Measurements from ENCODE around the gene SPIN1.

SPIN1 gene

DNA sequence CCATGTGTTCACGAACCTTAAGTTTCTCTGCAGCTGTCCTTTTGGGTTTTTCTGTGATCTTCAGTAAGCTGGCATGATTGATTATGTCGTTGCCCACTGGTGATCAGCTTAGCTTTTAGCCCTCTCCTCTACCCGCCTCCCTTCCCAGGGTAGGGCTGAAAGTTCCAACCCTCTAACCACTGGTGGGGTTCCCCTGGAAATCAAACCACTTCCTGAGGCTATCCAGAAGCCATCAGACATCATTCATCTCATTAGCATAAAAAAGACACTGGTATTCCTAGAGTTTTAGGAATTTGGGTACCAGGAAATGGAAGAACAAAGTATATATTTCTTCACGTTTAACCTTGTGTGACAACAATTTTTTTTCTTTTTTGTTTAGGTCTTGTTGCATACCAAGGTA is 29.8 kb downstream of the SPIN1 start:
- peaks cover 9 to 17% of the 10 kb centered on the region in 2 experiments for H3K36me3 ChIP-seq (ENCODE audit: control insufficient read depth in 2 of 2, insufficient read depth in 1 of 2, low read length in 2 of 2)
- no peaks in the 10 kb centered on the region for H3K4me1 ChIP-seq (ENCODE audit: control insufficient read depth, insufficient read depth, low read length)
- TF ChIP-seq ZBTB48 (tag by site-specific recombination; IDR thresholded peaks at IDR 0.05) = no peak
- TF ChIP-seq ZNF423 (tag by site-specific recombination; IDR thresholded peaks at IDR 0.05) = no peak
- TF ChIP-seq SALL2 (tag by site-specific recombination; IDR thresholded peaks at IDR 0.05; ENCODE audit: borderline replicate concordance) = no peak
- no peak for TF ChIP-seq ZNF175 (tag by site-specific recombination; IDR thresholded peaks at IDR 0.05)
- no peak for TF ChIP-seq ZNF585B (tag by site-specific recombination; IDR thresholded peaks at IDR 0.05)
- no peak for TF ChIP-seq ZNF37A (tag by site-specific recombination; IDR thresholded peaks at IDR 0.05)
- TF ChIP-seq ZNF48 (tag by site-specific recombination; IDR thresholded peaks at IDR 0.05) = no peak
- no peak for TF ChIP-seq ZNF114 (tag by site-specific recombination; IDR thresholded peaks at IDR 0.05)
- TF ChIP-seq, protein P1, sequence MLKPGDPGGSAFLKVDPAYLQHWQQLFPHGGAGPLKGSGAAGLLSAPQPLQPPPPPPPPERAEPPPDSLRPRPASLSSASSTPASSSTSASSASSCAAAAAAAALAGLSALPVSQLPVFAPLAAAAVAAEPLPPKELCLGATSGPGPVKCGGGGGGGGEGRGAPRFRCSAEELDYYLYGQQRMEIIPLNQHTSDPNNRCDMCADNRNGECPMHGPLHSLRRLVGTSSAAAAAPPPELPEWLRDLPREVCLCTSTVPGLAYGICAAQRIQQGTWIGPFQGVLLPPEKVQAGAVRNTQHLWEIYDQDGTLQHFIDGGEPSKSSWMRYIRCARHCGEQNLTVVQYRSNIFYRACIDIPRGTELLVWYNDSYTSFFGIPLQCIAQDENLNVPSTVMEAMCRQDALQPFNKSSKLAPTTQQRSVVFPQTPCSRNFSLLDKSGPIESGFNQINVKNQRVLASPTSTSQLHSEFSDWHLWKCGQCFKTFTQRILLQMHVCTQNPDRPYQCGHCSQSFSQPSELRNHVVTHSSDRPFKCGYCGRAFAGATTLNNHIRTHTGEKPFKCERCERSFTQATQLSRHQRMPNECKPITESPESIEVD (tag by site-specific recombination; IDR thresholded peaks at IDR 0.05) = no peak
- no peak for TF ChIP-seq SP2 (tag by site-specific recombination; IDR thresholded peaks at IDR 0.05)
- no peak for TF ChIP-seq GLI2 (tag by site-specific recombination; IDR thresholded peaks at IDR 0.05; ENCODE audit: borderline replicate concordance, low read depth)
- TF ChIP-seq ZNF549 (tag by site-specific recombination; IDR thresholded peaks at IDR 0.05) = no peak
- no peak for TF ChIP-seq ZNF670 (tag by site-specific recombination; IDR thresholded peaks at IDR 0.05; ENCODE audit: low read depth)
- no peak for TF ChIP-seq EGR2 (tag by site-specific recombination; IDR thresholded peaks at IDR 0.05; ENCODE audit: low read depth)
- TF ChIP-seq, protein P2, sequence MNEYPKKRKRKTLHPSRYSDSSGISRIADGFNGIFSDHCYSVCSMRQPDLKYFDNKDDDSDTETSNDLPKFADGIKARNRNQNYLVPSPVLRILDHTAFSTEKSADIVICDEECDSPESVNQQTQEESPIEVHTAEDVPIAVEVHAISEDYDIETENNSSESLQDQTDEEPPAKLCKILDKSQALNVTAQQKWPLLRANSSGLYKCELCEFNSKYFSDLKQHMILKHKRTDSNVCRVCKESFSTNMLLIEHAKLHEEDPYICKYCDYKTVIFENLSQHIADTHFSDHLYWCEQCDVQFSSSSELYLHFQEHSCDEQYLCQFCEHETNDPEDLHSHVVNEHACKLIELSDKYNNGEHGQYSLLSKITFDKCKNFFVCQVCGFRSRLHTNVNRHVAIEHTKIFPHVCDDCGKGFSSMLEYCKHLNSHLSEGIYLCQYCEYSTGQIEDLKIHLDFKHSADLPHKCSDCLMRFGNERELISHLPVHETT (tag by site-specific recombination; IDR thresholded peaks at IDR 0.05) = no peak
- no peak for TF ChIP-seq ZNF10 (tag by site-specific recombination; IDR thresholded peaks at IDR 0.05)
- no peaks in the 10 kb centered on the region for H3K9me3 ChIP-seq (ENCODE audit: control insufficient read depth, insufficient read depth, low read depth, low read length)
- ChIA-PET POLR2A (no interaction called here), CTCF (no interaction called here)
- no peak overlapping the region for H3K4me3 ChIP-seq (ENCODE audit: low read depth, low read length)
- H3K27ac ChIP-seq (ENCODE audit: extremely low read depth, low read depth, low read length) = no peak overlapping the region

DNA sequence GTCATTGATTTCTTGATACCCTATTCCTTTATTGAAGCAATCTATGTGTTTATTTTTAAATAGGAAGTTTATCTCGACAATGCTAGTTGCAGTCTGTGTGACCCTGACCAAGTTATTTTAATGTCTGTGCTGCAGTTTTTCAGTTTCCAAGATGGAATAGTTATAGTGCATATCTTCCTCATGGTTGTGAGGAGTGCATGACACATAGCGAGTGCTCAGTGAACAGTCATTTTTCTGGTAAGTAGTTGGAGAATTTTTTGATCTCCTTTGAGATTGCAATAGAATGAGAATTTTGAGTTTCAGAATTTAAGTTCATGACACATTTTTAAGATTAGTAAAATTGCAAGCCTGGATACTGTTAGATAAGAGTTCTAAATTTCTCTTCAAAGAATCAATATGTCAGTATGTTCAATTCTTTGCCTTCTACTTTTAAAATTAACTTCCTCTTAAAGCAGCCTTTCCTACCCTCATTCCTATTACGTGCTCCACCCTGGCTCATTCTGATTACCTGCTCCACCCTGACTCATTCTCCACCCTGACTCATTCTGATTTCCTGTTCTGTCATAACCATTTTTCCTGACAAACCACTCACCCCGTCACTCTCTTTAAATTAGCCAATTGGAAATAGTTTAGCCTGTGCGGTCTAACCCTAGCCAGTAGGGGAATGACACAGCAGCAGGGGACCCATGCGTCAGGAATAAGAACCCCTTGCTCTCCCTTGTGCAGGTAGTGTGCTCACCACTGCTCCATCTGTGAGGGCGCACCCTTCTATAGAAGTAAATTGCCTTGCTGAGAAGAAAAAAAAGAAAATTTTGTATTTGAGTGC is 30.7 kb downstream of the SPIN1 start:
- CTCF ChIA-PET = no interaction called here
- TF ChIP-seq, protein P3, sequence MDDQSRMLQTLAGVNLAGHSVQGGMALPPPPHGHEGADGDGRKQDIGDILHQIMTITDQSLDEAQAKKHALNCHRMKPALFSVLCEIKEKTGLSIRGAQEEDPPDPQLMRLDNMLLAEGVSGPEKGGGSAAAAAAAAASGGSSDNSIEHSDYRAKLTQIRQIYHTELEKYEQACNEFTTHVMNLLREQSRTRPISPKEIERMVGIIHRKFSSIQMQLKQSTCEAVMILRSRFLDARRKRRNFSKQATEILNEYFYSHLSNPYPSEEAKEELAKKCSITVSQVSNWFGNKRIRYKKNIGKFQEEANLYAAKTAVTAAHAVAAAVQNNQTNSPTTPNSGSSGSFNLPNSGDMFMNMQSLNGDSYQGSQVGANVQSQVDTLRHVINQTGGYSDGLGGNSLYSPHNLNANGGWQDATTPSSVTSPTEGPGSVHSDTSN (CRISPR knock-in tag; IDR thresholded peaks at IDR 0.05) = no peak
- TF ChIP-seq ZNF211 (tag by site-specific recombination; IDR thresholded peaks at IDR 0.05; ENCODE audit: low read depth) (no peak), SETDB1 (IDR thresholded peaks at IDR 0.05; ENCODE audit: insufficient read length, low read length) (peak; percentile 97)
- POLR2A ChIA-PET = no interaction called here
- no peaks in the 10 kb centered on the region for H3K4me1 ChIP-seq (ENCODE audit: control insufficient read depth, insufficient read depth, low read length)
- peaks cover 9 to 17% of the 10 kb centered on the region in 2 experiments for H3K36me3 ChIP-seq (ENCODE audit: control insufficient read depth in 2 of 2, insufficient read depth in 1 of 2, low read length in 2 of 2)
- no peak overlapping the region for H3K4me3 ChIP-seq (ENCODE audit: low read depth, low read length)
- no peaks in the 10 kb centered on the region for H3K9me3 ChIP-seq (ENCODE audit: control insufficient read depth, insufficient read depth, low read depth, low read length)
- H3K27ac ChIP-seq (ENCODE audit: extremely low read depth, low read depth, low read length) = no peak overlapping the region
